ENCODE data around the gene CTIF.

GRCh38 chr18:48527461-48527860 is 11.4 kb upstream of the CTIF start:
- TF ChIP-seq SP1 (IDR thresholded peaks at IDR 0.05) = no peak
- no peak for TF ChIP-seq TAF1 (conservative IDR thresholded peaks at IDR 0.05)
- TF ChIP-seq HNF4G (IDR thresholded peaks at IDR 0.05) = no peak
- TF ChIP-seq JUND (IDR thresholded peaks at IDR 0.05) = no peak
- TF ChIP-seq, protein P1, sequence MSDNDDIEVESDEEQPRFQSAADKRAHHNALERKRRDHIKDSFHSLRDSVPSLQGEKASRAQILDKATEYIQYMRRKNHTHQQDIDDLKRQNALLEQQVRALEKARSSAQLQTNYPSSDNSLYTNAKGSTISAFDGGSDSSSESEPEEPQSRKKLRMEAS (IDR thresholded peaks at IDR 0.05) = no peak
- TF ChIP-seq CTCF (IDR thresholded peaks at IDR 0.05; ENCODE audit: low read depth, low read length, missing input control) = no peak
- TF ChIP-seq ATF3 (IDR thresholded peaks at IDR 0.05) = no peak

All from liver (tissue), 3 donors.